Esophagus mucosa (tissue), 1 donor: ENCODE results near the gene ADCYAP1R1. TPM values are rescaled to one million over a fixed set of nuclear protein-coding genes. Genes with fewer than 3 reads are reported as not detected.

Source experiments
- ATAC-seq: fragments of 200-7000 bp; cut with Tn5 transposase; one replicate; pipeline ENCODE4 v1.9.1; 2020
- total RNA-seq: library from RNA; stranded (reverse); gene quantifications from one replicate; pipeline ENCODE4 v1.2.4, GENCODE V29; 2023
- donor health status: DM: yes; HTN: yes; CAD: no.

ADCYAP1R1 gene
- total RNA-seq, 1 donor from 2014 or later: 0.12 TPM

DNA sequence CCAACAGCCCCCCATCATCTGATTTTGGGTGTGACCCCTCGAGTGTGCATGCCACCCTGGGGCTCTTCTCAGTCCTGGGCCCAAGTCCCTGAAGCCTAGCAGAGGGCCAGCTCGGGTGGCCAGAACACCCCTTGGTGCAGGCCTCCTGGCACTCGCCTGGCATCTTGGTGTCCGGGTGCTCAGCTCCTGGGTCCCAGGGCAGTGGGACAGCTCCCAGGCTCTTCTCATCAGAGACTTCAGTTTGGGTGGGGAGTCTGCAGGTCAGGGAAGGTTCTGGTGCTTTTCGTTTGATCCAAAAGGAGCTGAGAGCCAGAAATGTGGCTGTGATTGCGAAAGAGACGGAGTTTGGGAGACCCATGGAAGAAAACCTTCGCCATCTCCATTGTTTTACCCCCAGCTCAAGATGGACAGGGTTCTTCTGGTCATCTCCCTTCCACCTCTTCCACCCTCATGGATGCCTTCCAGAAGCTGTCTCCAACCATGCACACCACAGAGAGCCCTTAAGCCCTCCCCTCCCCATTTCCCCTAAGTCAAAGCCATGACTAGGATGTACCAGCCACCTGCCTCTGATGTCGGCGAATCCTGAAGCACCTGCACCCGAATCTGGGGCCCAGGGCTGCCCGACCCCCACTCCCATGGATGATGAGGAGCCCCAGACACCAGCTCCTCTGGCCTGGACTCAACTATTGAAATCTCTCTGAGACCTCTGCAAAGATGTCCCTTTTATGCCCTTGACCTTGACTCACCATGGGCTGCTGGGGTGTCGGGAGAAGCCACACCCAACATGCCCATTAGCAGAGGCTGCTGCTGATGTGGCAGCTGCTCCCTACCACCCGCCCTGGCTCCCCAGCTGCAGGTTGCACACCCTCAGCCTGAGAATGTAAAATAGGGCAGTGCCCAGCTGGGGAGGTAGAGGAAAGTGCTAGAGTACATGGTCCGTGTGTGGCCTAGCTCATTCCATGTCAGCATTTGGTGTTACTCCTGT is 55.3 kb downstream of the ADCYAP1R1 start:
- no peak for ATAC-seq

DNA sequence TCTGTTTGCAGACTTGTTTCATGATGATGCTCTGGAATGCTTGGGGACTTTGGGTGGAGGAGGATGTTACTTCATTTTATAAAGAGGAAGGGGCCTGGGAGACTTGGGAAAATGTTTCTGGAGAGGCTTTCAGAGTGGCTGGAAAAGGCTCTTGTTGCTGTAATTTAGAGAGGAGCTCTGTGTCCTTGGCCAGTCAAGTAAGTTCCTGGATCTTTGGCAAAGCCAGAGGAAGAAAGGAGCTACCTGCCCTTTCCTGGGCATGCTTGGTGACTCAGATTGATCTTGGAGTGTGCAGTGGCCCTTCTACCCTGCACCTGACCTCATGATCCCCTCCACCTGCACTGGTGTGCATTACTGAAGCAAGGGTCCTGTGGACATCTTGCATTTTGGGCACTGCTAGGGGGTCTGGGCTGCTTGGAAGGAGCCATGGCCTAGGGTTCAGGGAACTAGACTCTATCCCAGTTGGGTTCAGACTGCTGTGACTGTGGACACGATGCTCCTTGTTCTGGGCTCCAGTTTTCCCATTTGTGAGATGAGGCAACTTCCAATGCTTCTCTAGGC is 56.1 kb downstream of the ADCYAP1R1 start:
- no peak for ATAC-seq

DNA sequence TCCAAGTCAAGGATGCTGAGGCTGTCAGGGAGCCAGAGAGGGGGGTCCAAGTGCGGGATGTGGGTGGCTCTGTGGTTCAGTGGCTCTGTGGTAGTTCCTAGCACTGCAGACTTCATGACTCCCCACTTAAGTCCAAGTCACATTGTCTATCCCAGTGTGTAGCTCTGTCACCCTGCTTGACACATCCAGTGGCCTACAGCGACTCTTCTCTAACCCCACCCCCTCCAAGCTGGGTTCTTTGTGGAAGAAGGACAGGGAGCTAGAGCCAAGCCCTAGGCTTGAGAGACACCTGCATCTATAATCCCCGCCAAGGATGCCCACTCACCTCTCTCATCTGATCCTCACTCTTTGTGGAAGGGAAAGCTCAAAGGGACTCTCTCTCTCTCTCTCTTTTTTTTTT is 57.6 kb downstream of the ADCYAP1R1 start:
- ATAC-seq: no peak

DNA sequence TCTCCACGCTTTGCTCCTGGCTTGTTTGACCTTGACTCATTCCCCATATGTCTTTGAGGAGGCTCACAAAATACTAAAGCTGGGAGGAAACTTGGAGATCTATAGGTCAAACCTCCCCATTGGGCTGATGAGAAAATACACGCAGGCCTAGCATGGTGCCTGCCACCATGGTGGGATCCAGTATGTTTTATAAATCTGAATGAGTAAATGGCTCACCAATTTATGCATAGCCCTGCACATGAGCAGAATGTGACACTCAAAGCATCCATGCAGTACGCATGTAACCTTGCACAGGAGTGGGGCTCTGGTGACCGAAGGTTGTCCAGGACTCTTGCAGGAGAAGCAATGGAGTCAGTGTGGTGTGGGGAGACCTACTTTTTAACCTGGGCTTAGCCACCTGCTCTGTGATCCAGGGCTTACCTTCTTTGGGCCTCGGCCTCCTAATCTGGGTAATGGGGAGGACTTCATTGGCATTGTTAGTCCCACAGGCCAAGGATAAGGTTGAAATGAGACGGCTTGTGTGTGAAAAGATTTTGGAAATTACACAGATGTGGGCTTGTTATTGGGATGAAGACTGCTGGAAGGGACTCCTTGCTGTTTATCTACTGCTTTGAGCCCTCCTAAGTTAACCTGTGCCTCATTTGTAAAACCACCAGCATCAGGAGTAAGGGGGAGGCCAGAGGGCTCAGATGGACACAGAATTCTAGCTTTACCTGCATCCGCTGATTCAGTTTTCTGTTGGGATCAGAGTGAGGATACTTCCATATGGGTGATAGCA is 58.4 kb downstream of the ADCYAP1R1 start:
- ATAC-seq: no peak

DNA sequence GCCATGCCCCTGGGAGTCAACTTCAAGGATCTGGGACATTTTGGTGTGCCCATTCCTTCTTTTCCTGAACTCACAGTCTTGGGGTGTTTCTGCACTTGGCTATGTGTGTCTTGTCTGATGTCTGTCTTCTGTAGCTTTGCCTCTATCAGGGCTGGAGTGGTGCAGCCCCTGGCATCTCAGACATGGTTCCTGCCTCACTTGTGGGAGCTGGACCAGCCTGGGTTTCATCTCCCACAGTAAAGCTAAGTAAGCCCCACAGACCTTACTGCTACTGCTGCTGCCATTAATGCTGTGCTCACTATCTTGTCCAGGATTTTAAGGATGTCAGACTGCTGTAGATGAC is 59.0 kb downstream of the ADCYAP1R1 start:
- ATAC-seq: no peak

DNA sequence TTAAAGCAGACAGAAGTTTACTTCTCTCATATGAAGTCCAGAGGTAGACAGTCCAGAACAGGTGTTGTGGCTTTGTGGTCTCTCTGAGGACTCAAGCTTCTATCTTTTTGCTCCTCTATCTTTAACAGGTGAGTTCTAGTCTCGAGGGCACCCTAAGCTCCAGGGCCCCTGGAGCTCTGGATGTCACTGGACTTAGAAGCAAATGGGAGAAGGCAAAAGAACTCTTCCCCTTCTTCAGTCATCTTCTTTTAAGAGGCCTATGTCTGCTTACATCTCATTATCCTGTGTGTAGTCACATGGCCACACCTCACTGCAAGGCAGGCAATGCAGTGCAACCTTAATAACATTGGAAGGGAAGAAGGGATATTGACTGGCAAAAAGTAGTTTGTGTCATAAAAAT is 61.6 kb downstream of the ADCYAP1R1 start:
- ATAC-seq: no peak

DNA sequence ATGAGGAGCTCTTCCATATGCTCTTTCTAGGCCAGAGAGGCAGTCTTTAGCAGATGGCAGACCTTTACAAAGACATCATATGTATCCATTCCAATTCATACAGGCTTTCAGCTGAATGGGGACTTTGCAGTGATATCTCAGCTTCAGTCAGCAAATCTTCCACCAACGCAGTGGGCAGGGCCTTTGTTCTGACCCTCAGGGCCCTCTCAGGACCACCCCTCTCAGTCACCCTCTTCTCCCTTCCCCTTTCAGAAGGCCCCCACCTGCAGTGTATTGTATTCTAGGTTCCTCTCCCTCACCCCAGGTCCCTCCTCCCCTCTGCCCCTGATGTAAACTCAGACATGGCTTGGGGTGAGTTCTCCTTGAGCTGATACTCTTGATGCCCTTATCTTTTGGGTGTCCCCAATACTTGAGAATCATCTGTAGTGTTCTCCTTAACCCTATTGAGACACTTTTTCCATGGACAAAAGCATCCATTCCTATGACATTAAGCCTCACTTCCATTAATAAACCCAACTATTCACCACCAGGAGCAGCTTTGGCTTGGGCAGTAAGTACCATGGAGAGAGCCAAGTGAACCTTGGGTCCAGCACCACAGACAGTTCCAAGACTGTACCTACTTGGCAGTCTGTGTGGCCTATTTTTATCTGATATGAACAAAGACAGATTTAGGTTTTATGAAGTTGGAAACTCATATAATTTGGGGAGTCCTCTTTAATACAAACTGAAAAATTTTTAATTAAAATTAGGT is 62.7 kb downstream of the ADCYAP1R1 start:
- ATAC-seq: no peak

DNA sequence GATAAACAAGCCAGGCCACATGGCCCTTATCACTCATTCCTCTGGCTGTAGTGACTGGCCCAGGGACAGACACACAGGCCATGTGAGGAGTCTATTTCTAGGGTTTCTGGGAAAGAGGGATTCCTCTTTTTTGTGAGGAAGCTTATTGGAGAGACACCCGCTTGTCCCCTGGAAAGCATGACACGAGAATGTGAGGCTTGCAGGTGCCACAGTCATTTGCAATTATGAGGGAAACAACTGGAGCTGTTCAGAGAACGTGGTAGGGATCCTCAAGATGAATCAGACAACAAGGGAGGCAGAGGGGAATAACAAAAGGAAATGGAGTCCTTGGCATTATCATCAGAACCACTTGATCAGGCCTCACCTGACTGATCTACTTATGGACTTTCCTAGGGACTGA is 64.5 kb downstream of the ADCYAP1R1 start:
- no peak for ATAC-seq

DNA sequence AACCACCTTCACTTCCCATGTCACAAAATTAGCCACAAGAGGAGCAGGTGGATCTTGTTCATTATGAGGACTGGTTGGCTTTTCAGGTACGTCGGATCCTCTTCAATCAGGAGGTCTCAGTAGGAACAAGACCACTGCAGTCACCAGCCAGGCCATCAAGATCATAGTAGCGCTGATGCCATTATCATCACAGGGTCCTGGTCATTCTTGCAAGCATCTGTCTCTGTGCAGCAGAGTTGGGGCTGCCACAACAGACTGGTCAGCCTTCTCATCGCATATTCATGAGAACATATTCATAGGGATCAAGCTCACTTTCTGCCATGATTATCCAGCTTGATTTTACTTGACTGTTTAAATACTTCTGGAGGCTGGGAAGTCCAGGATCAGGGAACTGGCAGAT is 67.1 kb downstream of the ADCYAP1R1 start:
- no peak for ATAC-seq

DNA sequence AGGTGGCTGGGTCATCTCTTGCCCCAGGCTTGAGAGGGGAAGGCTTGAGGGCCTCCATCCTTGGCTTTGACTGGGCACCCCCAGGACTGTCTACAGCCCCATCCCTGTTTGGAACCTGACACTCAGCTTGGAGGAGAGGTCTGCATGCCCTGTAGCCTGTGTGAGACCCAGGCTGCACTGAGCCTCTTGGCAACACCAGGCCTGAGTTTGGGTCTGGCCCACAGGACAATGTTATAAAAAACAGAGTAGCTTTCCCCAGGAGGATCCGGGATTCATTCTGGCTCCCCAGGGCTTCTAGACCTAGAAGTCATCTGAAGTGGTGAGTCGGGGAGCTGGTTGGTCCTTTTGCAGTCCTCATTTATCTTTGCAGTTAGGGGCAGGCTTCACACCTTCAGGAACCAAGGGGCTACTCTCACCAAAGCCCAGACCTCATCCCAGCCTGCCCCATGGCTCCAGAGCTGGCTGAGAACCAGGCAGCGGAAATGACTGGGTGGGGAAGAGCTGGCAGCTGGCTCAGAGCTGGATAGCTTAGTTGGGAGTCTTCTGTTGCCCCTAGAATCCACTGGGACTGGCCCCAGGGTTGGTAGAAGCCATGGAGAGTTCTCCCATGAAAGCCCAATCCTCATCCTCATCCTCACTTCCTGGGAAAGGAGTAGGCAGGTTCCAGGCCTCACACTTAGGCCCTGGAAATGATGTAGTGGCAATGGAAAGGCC is 68.8 kb downstream of the ADCYAP1R1 start:
- no peak for ATAC-seq

DNA sequence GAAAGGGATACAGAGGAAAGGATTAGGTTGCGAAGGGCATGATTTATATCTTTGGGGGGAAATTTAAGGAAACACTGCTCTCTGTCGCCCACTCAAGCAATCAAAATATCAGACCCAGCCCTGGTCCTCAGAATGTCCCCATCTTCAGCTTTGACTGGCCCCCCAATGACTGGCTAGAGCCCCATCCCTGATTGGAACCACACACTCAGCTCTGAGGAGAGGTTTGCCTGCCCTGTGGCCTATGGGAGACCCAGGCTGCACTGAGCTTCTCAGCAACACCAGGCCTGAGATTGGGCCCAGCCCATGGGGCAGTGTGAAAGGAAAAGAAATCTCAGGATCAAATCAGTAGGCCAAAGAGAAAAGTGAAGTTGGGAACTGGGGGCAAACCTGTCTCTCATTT is 69.5 kb downstream of the ADCYAP1R1 start:
- ATAC-seq: no peak

DNA sequence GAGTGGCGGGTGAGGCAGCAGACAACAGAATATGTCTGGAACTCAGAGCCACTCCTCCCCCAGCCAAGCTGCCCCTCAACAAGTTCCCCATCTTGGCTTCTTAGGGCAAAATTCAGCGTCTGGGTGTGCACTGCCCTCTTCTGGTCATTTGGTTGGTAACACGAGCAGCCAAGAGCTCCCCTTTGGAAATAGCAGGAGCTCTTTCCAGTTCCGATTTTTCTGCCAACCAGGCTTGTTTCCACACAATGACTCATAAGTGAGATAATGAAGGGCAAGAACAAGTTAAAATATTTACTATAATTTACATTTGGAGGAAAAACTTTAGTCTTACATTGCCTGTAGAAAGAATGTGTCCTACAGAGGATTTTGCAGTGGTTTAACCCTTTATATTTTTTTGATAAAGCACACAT is 70.5 kb downstream of the ADCYAP1R1 start:
- peak; percentile 44 for ATAC-seq

DNA sequence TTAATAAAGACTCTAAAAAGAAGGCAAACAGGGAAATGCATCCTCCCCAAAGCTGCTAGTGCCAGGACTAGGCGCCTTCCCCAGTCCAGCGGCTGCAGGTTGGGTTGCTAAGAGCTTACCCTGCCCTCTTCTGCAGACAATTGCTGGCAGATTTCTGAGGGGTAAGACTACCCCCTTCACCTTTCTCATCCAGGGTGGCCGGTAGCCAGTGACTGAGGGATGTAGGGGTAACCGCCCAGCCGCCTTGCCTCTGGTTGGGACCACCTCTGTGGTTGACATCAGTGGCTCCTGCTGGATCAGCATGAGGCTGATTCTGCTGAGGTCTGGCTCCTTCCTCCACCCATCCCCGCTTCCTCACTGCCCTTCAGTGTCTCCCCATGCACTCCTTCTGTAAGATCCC is 71.2 kb downstream of the ADCYAP1R1 start:
- no peak for ATAC-seq

DNA sequence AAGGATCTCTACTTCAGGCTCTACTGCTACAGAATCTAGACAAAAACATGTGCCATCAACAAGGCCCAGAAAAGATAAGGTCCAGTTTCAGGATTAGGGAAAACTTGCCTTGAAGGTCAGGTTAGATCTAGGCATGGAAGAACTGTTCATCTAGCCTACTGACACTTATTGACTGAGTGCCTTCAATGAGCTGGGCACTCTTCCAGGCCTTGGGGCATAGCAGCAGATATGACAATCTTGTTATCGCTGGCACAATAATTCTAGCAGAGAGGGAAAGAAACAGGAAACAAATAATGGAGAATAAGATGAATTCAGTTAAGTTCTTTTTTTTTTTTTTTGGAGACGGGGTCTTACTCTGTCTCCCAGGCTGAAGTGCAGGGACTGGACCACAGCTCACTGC is 71.6 kb downstream of the ADCYAP1R1 start:
- no peak for ATAC-seq

DNA sequence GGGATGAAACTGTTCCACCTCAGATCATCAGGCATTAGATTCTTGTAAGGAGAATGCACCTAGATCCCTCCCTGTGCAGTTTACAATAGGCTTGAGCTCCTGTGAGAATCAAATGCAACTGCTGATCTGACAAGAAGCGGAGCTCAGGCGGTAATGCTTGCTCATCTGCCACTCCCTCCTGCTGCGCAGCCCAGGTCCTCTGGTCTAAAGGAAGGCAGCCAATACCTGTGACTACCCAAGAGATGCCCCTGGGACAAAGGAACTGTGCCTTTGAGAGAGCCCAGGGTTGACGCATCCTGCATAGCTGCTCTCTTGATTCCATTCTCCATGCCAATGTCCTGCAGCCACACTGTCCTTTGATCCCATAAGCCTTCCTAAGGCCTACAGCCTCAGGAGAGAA is 73.1 kb downstream of the ADCYAP1R1 start:
- peak; percentile 64 for ATAC-seq

DNA sequence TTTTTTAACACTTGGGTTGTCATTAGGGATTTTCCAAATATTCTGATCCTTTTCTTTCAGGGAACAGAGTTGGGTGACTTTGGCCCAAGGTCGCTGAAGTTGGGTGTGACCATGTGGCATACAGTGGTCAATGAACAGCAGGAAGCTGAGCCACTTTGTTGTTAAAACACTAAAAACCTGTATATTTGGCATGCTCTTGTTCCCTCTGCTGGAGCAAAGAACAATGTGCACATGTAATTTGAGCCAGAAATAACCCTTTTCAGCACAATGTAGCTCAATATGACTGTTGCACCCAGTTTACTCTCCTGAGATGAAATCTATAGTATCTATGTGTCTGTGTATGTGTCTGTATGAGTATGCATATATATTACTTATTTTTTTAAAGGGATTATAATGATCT is 74.9 kb downstream of the ADCYAP1R1 start:
- ATAC-seq: no peak

DNA sequence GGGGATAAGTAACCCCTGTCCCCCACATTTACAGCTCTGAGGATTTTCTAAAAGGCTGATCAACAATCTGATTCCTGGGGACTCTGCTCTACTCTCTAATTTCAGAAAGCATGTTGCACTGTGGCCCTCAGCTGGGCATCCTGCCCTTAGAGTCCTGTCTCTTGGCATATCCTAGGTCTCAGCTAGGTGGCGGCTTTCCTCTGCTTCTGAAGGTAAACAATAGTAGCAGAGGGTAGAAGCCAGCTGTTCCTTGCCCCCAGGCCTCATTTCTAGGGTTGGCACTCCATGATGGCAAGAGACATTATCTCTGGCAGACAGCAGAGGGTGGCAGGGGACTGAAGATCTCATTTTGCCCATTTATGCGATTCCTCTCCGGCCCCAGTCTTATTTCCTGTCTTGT is 77.0 kb downstream of the ADCYAP1R1 start:
- ATAC-seq: no peak

DNA sequence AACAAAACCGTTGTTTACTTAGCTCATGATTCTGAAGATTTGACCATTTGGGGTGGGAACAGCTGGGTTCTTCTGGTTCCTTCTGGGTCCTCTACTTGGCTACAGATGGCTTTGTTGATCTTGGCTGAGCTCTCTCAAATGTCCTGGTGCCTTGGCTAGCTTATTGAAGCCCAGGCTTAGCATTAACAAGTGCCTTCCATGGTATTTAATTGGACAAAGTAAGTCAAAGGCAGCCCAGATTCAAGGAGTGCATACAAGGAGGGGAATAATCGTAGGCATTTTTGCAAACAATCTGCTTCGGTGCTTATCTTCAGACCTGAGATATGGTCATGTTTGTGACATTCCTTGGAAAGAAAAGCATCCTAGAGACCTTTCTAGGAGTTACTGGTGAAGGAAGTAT is 81.4 kb downstream of the ADCYAP1R1 start:
- no peak for ATAC-seq

DNA sequence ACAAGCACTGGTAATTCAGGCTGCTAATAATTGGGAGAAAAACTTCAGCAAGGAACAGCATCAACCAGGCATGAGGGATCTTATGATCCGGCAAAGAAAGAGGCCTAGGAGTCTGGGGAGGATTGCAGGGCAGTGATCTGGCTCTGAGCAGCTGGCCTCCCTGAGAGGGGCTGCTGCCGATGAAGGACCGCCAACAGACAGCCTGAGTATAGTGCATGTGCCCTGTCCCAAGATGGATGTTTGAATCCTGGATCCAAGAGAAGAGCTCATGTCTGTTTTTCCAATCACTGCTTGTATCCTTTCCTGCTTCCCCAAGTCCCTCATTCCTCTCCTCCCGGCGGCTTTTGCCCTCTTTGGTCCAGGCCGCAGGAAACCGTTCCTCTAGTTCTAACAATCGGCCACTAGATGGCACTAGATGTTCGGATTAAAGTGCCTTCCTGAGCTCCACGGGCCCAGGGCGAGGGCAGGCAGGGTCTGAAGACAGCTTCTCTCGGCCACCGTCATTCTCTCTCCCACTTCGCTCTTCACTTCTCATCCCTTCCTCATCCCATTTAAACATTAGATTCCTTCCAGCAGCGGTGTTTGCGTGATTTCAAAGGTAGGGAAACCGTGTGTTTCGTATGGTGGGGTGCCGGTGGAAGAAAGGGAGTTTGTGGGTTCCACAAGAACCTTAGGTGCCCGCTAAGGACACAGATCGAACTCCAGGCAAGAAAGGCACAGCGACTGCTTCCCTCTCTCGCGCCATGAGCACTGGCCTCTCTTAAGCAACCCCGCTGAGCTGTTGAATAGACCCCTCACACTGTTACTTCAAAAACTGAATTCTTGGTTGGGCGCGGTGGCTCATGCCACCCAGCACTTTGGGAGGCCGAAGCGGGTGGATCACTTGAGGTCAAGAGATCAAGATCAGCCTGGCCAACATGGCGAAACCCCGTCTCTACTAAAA is 82.4 kb downstream of the ADCYAP1R1 start:
- ATAC-seq: peak; percentile 75

DNA sequence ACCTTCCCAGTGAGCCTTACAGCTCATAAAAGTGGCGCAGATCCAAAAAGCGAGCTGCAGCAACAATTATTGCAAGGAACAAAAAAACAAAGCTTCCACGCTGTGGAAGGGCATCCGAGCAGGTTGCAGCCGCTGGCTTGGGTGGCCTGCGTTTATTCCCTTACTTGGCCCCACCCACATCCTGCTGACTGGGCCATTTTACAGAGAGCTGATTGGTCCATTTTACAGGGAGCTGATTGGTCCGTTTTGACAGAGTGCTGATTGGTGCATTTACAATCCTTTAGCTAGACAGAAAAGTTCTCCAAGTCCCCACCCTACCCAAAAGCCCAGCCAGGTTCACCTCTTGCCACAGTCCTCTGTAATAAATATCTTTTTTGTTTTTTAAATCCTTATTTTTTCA is 85.1 kb downstream of the ADCYAP1R1 start:
- no peak for ATAC-seq

DNA sequence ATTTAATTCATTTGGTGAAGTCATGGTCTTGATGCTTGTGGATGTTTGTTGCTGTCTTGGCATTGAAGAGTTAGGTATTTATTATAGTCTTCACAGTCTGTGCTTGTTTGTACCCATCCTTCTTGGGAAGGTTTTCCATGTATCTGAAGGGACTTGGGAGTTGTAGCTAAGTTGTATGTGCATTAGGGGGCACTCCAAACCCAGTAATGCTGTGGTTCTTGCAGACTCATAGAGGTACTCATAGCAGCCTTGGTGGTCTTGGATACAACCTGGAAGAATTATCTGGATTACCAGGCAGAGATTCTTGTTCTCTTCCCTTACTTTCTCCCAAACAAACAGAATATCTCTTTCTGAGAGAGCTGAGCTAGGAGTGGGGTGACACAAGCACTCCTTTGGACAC is 93.2 kb downstream of the ADCYAP1R1 start:
- ATAC-seq: no peak
